Caco-2 (cell line): ENCODE data around the gene PTK7. TPM values are rescaled to one million over a fixed set of nuclear protein-coding genes. Genes with fewer than 3 reads are reported as not detected.

Experiments used
- BruUV-seq: library from RNA; stranded (reverse); fragments of 400-500 nt; replicated peaks from 2 replicates; lab custom pipeline; 2021; lab: Mats Ljungman, UMichigan
- CTCF ChIA-PET: fragments of 300-600 bp; sonication (Branson Sonifier 250); formaldehyde crosslinking; loops from one replicate; lab custom pipeline; 2022; ENCODE audit warnings: antibody characterized with exemption; lab: Charles Lee
- POLR2A ChIA-PET: fragments of 300-600 bp; sonication (Branson Sonifier 250); formaldehyde crosslinking; loops from one replicate; lab custom pipeline; 2022; ENCODE audit warnings: antibody characterized with exemption; lab: Charles Lee
- DNase-seq, 2 experiments: peaks; one replicate each; pipeline versions ENCODE4 v3.0.0 to v3.0.0-alpha.2; 2020 to 2022
- H3K27me3 ChIP-seq: replicated peaks from 2 replicates; pipeline ENCODE4 v1.6.0; 2011; ENCODE audit warnings: low read length; ENCODE audit not compliant: control insufficient read depth, insufficient read depth
- H3K36me3 ChIP-seq: 2 replicates; pipeline ENCODE4 v1.5.1; 2011; ENCODE audit warnings: low read length; ENCODE audit not compliant: control insufficient read depth, insufficient read depth
- H3K4me1 ChIP-seq: fragments of 250-450 bp; sonication (Bioruptor Pico); 2 replicates; pipeline ENCODE4 v1.5.1; 2020; ENCODE audit warnings: mild to moderate bottlenecking
- H3K4me3 ChIP-seq: 2 replicates; pipeline ENCODE4 v1.5.1; 2011; ENCODE audit warnings: low read depth, mild to moderate bottlenecking, control low read depth, low read length
- H3K9me3 ChIP-seq: fragments of 250-450 bp; sonication (Bioruptor Pico); 2 replicates; pipeline ENCODE4 v1.5.1; 2020; ENCODE audit warnings: mild to moderate bottlenecking, moderate library complexity
- H3K27ac Mint-ChIP-seq: one replicate; pipeline ENCODE4 v1.8.0; 2022; ENCODE audit warnings: mixed read lengths; ENCODE audit not compliant: unreplicated experiment
- H3K27me3 Mint-ChIP-seq: one replicate; pipeline ENCODE4 v1.8.0; 2022; ENCODE audit warnings: mixed read lengths; ENCODE audit not compliant: insufficient read depth, unreplicated experiment
- H3K36me3 Mint-ChIP-seq: one replicate; pipeline ENCODE4 v1.8.0; 2022; ENCODE audit warnings: mild to moderate bottlenecking, mixed read lengths; ENCODE audit not compliant: insufficient read depth, unreplicated experiment
- H3K4me1 Mint-ChIP-seq: one replicate; pipeline ENCODE4 v1.8.0; 2022; ENCODE audit warnings: low read depth, mixed read lengths; ENCODE audit not compliant: unreplicated experiment
- H3K4me3 Mint-ChIP-seq: one replicate; pipeline ENCODE4 v1.8.0; 2022; ENCODE audit warnings: mild to moderate bottlenecking, moderate library complexity, mixed read lengths; ENCODE audit not compliant: unreplicated experiment
- H3K9me3 Mint-ChIP-seq: one replicate; pipeline ENCODE4 v1.8.0; 2022; ENCODE audit warnings: mixed read lengths; ENCODE audit not compliant: unreplicated experiment
- intact Hi-C: fragments of 100-400 bp; cut with micrococcal nuclease; formaldehyde crosslinking; loops from one replicate; pipeline ENCODE4 v1.10.0; 2022; ENCODE audit not compliant: unreplicated experiment
- total RNA-seq: library from RNA; stranded (reverse); gene quantifications from 2 replicates; pipeline ENCODE4 v1.2.3, GENCODE V29; 2022
- TF ChIP-seq, protein P1 (sequence below), 2 experiments: fragments of 200-600 bp in 1 of 2; IDR thresholded peaks; 1 replicate in 1 of 2; 2 replicates in 1 of 2; pipeline versions ENCODE4 v1.5.1 to v1.8.0; 2011 to 2022; ENCODE audit warnings: antibody characterized with exemption in 1 of 2, control low read depth in 1 of 2, inconsistent platforms in 1 of 2, low read depth in 1 of 2, low read length in 1 of 2, mild to moderate bottlenecking in 1 of 2, moderate library complexity in 1 of 2; ENCODE audit not compliant: insufficient read depth in 1 of 2, severe bottlenecking in 1 of 2, unreplicated experiment in 1 of 2

PTK7 gene
- total RNA-seq, 1 experiment from 2014 or later = 180 TPM

- ChIA-PET CTCF (interaction anchor here (0.6 to 2.2 kb wide), 4 partner anchors 30 to 314 kb away, joined by 3 to 8 read pairs (median 4); no protein-coding TSS in a partner anchor), POLR2A (no interaction called here)
- no peak overlapping the region for H3K4me3 ChIP-seq
- H3K27ac Mint-ChIP-seq = peak overlapping the region; percentile 87
- H3K4me3 Mint-ChIP-seq = no peak overlapping the region
- H3K27me3 ChIP-seq = no peaks in the 10 kb centered on the region
- peaks cover 10% of the 10 kb centered on the region for H3K36me3 Mint-ChIP-seq
- peaks cover 48% of the 10 kb centered on the region for H3K4me1 ChIP-seq
- no peaks in the 10 kb centered on the region for H3K9me3 ChIP-seq
- peaks cover 29% of the 10 kb centered on the region for H3K4me1 Mint-ChIP-seq
- H3K9me3 Mint-ChIP-seq = no peaks in the 10 kb centered on the region
- TF ChIP-seq, protein P1, sequence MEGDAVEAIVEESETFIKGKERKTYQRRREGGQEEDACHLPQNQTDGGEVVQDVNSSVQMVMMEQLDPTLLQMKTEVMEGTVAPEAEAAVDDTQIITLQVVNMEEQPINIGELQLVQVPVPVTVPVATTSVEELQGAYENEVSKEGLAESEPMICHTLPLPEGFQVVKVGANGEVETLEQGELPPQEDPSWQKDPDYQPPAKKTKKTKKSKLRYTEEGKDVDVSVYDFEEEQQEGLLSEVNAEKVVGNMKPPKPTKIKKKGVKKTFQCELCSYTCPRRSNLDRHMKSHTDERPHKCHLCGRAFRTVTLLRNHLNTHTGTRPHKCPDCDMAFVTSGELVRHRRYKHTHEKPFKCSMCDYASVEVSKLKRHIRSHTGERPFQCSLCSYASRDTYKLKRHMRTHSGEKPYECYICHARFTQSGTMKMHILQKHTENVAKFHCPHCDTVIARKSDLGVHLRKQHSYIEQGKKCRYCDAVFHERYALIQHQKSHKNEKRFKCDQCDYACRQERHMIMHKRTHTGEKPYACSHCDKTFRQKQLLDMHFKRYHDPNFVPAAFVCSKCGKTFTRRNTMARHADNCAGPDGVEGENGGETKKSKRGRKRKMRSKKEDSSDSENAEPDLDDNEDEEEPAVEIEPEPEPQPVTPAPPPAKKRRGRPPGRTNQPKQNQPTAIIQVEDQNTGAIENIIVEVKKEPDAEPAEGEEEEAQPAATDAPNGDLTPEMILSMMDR (IDR thresholded peaks at IDR 0.05; ENCODE audit: insufficient read depth in 1 of 2, low read depth in 1 of 2, low read length in 1 of 2, severe bottlenecking in 1 of 2, unreplicated experiment in 1 of 2) = no peak
- no peaks in the 10 kb centered on the region for H3K36me3 ChIP-seq
- DNase-seq = no peak
- H3K27me3 Mint-ChIP-seq = no peaks in the 10 kb centered on the region
- intact Hi-C loops = no loop called here
- BruUV-seq = no TSS peak
Measured at GRCh38 chr6:43097098-43097489, 21.0 kb downstream of the PTK7 start.

DNA sequence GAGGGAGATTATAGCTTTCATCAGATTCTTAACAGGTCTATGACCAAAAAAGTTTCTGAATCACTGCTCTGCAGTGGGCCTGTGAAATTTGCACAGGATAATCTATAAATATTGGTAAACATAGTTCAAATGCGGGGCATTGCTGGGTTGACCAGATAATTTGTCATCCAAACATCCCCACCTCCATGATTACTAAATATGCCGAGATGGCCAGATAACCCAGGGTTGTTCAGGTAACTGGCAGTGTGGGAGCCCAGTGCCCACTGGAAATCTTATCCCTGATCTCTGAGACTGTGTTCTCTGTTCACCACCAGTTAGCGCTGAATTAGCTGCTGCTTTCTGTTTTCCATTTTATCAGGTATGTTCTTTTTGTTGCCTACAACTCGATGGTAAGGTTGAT, 21.4 kb downstream of the PTK7 start:
- no peak for DNase-seq
- H3K4me1 Mint-ChIP-seq = peaks cover 29% of the 10 kb centered on the region
- intact Hi-C loops = no loop called here
- Histone ChIP-seq H3K4me1 (peaks cover 44% of the 10 kb centered on the region), H3K9me3 (no peaks in the 10 kb centered on the region), H3K4me3 (no peak overlapping the region), H3K27me3 (no peaks in the 10 kb centered on the region), H3K36me3 (no peaks in the 10 kb centered on the region)
- H3K36me3 Mint-ChIP-seq = peaks cover 10% of the 10 kb centered on the region
- ChIA-PET CTCF (interaction anchor here (0.6 to 2.2 kb wide), 3 partner anchors 30 to 315 kb away, joined by 3 to 8 read pairs (median 5); no protein-coding TSS in a partner anchor), POLR2A (no interaction called here)
- BruUV-seq = no TSS peak
- TF ChIP-seq, protein P1 (IDR thresholded peaks at IDR 0.05; ENCODE audit: insufficient read depth in 1 of 2, low read depth in 1 of 2, low read length in 1 of 2, severe bottlenecking in 1 of 2, unreplicated experiment in 1 of 2) = no peak
- H3K4me3 Mint-ChIP-seq = no peak overlapping the region
- no peaks in the 10 kb centered on the region for H3K27me3 Mint-ChIP-seq
- H3K9me3 Mint-ChIP-seq = no peaks in the 10 kb centered on the region
- H3K27ac Mint-ChIP-seq = peak overlapping the region; percentile 87

DNA sequence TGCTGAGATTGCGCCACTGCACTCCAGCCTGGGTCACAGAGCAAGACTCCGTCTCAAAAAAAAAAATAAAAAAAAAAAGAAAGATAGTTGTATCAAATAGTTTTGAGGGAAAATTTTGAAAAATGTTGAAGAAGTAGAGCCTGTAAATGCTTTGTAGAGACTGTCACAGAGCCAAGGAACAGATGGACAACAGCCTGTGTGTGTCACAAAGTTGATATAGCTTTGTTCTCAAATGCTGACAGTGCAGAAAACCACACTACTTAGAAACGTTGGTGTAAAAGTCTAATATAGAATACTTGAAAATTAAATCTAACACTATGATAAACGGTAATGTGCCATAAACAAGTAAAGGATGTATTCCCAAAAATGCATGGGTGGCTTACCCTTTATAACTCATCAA, 25.4 kb downstream of the PTK7 start:
- no peak overlapping the region for H3K27ac Mint-ChIP-seq

More for the DNA sequence above, 25.4 kb downstream of the PTK7 start:
- Histone ChIP-seq H3K27me3 (no peaks in the 10 kb centered on the region), H3K9me3 (no peaks in the 10 kb centered on the region), H3K4me1 (peaks cover 14% of the 10 kb centered on the region), H3K36me3 (no peaks in the 10 kb centered on the region; the same call in 1 of the 2 replicates), H3K4me3 (no peak overlapping the region)
- TF ChIP-seq, protein P1 (IDR thresholded peaks at IDR 0.05; ENCODE audit: insufficient read depth in 1 of 2, low read depth in 1 of 2, low read length in 1 of 2, severe bottlenecking in 1 of 2, unreplicated experiment in 1 of 2) = no peak
- H3K4me3 Mint-ChIP-seq = no peak overlapping the region
- ChIA-PET POLR2A (interaction anchor here (0.5 kb wide), 1 partner anchor 326 kb away, joined by 3 read pairs; the partner anchor contains the start of gene ABCC10), CTCF (no interaction called here)
- no peaks in the 10 kb centered on the region for H3K9me3 Mint-ChIP-seq
- BruUV-seq = no TSS peak
- DNase-seq = no peak
- H3K27me3 Mint-ChIP-seq = no peaks in the 10 kb centered on the region
- peaks cover 18% of the 10 kb centered on the region for H3K4me1 Mint-ChIP-seq
- peaks cover 3% of the 10 kb centered on the region for H3K36me3 Mint-ChIP-seq
- intact Hi-C loops = no loop called here
